HCT116 (cell line): ENCODE measurements around the gene PGS1. TPM values are rescaled to one million over a fixed set of nuclear protein-coding genes. Genes with fewer than 3 reads are reported as not detected.

Experiments used
- ATAC-seq: fragments of 200-7000 bp; cut with Tn5 transposase; 2 replicates; pipeline ENCODE4 v1.9.1; 2020; ENCODE audit warnings: mild to moderate bottlenecking, moderate library complexity
- BruUV-seq: library from RNA; stranded (reverse); fragments of 400-500 nt; replicated peaks from 2 replicates; lab custom pipeline; 2021; lab: Mats Ljungman, UMichigan
- CTCF ChIA-PET: fragments of 300-600 bp; sonication (Branson Sonifier 250); formaldehyde crosslinking; loops from one replicate; lab custom pipeline; 2021; ENCODE audit warnings: antibody characterized with exemption; lab: Charles Lee
- POLR2A ChIA-PET: fragments of 300-600, 350-600 bp; sonication (Branson Sonifier 250); formaldehyde crosslinking; loops from one replicate; lab custom pipeline; 2021; ENCODE audit warnings: antibody characterized with exemption; lab: Charles Lee
- RAD21 ChIA-PET, 2 experiments: fragments of 300-600 bp; sonication (Branson Sonifier 250); formaldehyde crosslinking; loops; one replicate each; lab custom pipeline; 2023; ENCODE audit warnings: low total read pairs in 2 of 2; ENCODE audit not compliant: uncharacterized antibody in 2 of 2, unreplicated experiment in 2 of 2, low non-redundant PET in 1 of 2; lab: Charles Lee
- DNase-seq: peaks from one replicate; pipeline ENCODE4 v3.0.0-alpha.2; 2010; ENCODE audit warnings: low read depth, low spot score
- H2AFZ ChIP-seq: fragments of 200-600 bp; shearing (Covaris generic), sonication (generic); 2 replicates; pipeline ENCODE4 v1.6.1; 2017; ENCODE audit warnings: low read depth, mixed run types, mixed read lengths, antibody characterized with exemption, low read length; ENCODE audit not compliant: poor library complexity, severe bottlenecking
- H3K27ac ChIP-seq: 2 replicates; pipeline ENCODE4 v1.5.1; 2012; ENCODE audit warnings: low read depth, low read length
- H3K27me3 ChIP-seq: fragments of 200-600 bp; sonication (generic); 2 replicates; pipeline ENCODE4 v1.6.1; 2016; ENCODE audit warnings: mixed run types, low read length, mixed read lengths; ENCODE audit not compliant: insufficient read depth
- H3K36me3 ChIP-seq, 2 experiments: fragments of 200-500 bp in 1 of 2; fragments of 200-600 bp in 1 of 2; sonication (Bioruptor generic) in 1 of 2; sonication (generic) in 1 of 2; 2 replicates each; pipeline versions ENCODE4 v1.5.1 to v1.6.1; 2014 to 2016; ENCODE audit warnings: low read length in 2 of 2, inconsistent platforms in 1 of 2, mixed read lengths in 1 of 2, mixed run types in 1 of 2; ENCODE audit not compliant: insufficient read depth in 2 of 2, control insufficient read depth in 1 of 2
- H3K4me1 ChIP-seq, 2 experiments: fragments of 200-600 bp in 1 of 2; sonication (generic) in 1 of 2; 2 replicates each; pipeline versions ENCODE4 v1.5.1 to v1.6.1; 2012 to 2017; ENCODE audit warnings: low read length in 2 of 2, inconsistent platforms in 1 of 2, mild to moderate bottlenecking in 1 of 2, mixed read lengths in 1 of 2, mixed run types in 1 of 2, moderate library complexity in 1 of 2; ENCODE audit not compliant: insufficient read depth in 2 of 2, control insufficient read depth in 1 of 2
- H3K4me2 ChIP-seq: fragments of 200-600 bp; sonication (generic); 2 replicates; pipeline ENCODE4 v1.6.1; 2017; ENCODE audit warnings: mixed run types, low read length, mixed read lengths
- H3K4me3 ChIP-seq, 2 experiments: fragments of 200-600 bp in 1 of 2; sonication (generic) in 1 of 2; replicated peaks in 1 of 2; 2 replicates each; pipeline ENCODE4 v1.5.1; 2011 to 2016; ENCODE audit warnings: low read length in 2 of 2, control low read depth in 1 of 2, low read depth in 1 of 2, mild to moderate bottlenecking in 1 of 2, mixed read lengths in 1 of 2, mixed run types in 1 of 2
- H3K79me2 ChIP-seq: fragments of 200-600 bp; sonication (generic); 2 replicates; pipeline ENCODE4 v1.6.1; 2017; ENCODE audit warnings: mild to moderate bottlenecking, mixed run types, low read length, moderate library complexity, mixed read lengths; ENCODE audit not compliant: insufficient read depth
- H3K9ac ChIP-seq: fragments of 200-600 bp; sonication (generic); 2 replicates; pipeline ENCODE4 v1.6.1; 2016; ENCODE audit warnings: low read length, mixed read lengths
- H3K9me2 ChIP-seq: fragments of 200-600 bp; sonication (generic), shearing (Covaris generic); 2 replicates; pipeline ENCODE4 v1.6.1; 2017; ENCODE audit warnings: mixed run types, mild to moderate bottlenecking, moderate library complexity; ENCODE audit not compliant: insufficient read depth
- H3K9me3 ChIP-seq, 2 experiments: fragments of 200-500 bp in 1 of 2; fragments of 200-600 bp in 1 of 2; sonication (Bioruptor generic) in 1 of 2; sonication (generic) in 1 of 2; 2 replicates each; pipeline ENCODE4 v1.6.1; 2014 to 2017; ENCODE audit warnings: low read length in 2 of 2, mixed read lengths in 2 of 2, inconsistent platforms in 1 of 2, low read depth in 1 of 2, mild to moderate bottlenecking in 1 of 2, mixed run types in 1 of 2, moderate library complexity in 1 of 2; ENCODE audit not compliant: control insufficient read depth in 1 of 2, insufficient read depth in 1 of 2
- H4K20me1 ChIP-seq: fragments of 200-600 bp; sonication (generic), shearing (Covaris generic); 2 replicates; pipeline ENCODE4 v1.6.1; 2017; ENCODE audit warnings: mixed run types, mild to moderate bottlenecking, moderate library complexity; ENCODE audit not compliant: insufficient read depth
- CBX3 ChIP-seq: IDR thresholded peaks from 2 replicates; pipeline ENCODE4 v1.6.1; 2012; ENCODE audit warnings: low read depth
- CEBPB ChIP-seq: IDR thresholded peaks from 2 replicates; pipeline ENCODE4 v1.6.1; 2012; ENCODE audit warnings: low read depth
- EGR1 ChIP-seq: IDR thresholded peaks from 2 replicates; pipeline ENCODE4 v1.6.1; 2012; ENCODE audit warnings: low read depth
- EZH2 ChIP-seq: fragments of 200-600 bp; sonication (generic); IDR thresholded peaks from 2 replicates; pipeline ENCODE4 v1.6.1; 2017; ENCODE audit warnings: antibody characterized with exemption, mixed run types
- EZH2phosphoT487 ChIP-seq: fragments of 200-600 bp; IDR thresholded peaks from 2 replicates; pipeline ENCODE4 v1.6.1; 2018; ENCODE audit warnings: antibody characterized with exemption, borderline replicate concordance
- FOSL1 ChIP-seq: IDR thresholded peaks from 2 replicates; pipeline ENCODE4 v1.6.1; 2012; ENCODE audit warnings: low read depth
- JUND ChIP-seq: IDR thresholded peaks from 2 replicates; pipeline ENCODE4 v1.6.1; 2012
- POLR2A ChIP-seq: IDR thresholded peaks from 2 replicates; pipeline ENCODE4 v1.7.0; 2011; ENCODE audit warnings: borderline replicate concordance; ENCODE audit not compliant: insufficient read depth, insufficient read length; ENCODE audit errors: extremely low read depth
- POLR2AphosphoS5 ChIP-seq: IDR thresholded peaks from 2 replicates; pipeline ENCODE4 v1.6.1; 2011; ENCODE audit warnings: mild to moderate bottlenecking, low read depth, low read length, moderate library complexity
- RAD21 ChIP-seq: IDR thresholded peaks from 2 replicates; pipeline ENCODE4 v1.6.1; 2012; ENCODE audit warnings: low read depth, mild to moderate bottlenecking
- SP1 ChIP-seq: IDR thresholded peaks from 2 replicates; pipeline ENCODE4 v1.6.1; 2012; ENCODE audit warnings: low read depth
- TCF7L2 ChIP-seq: IDR thresholded peaks from 2 replicates; pipeline ENCODE4 v1.7.0; 2011; ENCODE audit warnings: borderline replicate concordance, inconsistent platforms; ENCODE audit not compliant: insufficient read depth, insufficient read length; ENCODE audit errors: extremely low read depth
- YY1 ChIP-seq: IDR thresholded peaks from 2 replicates; pipeline ENCODE4 v1.6.1; 2011; ENCODE audit warnings: low read length, low read depth, moderate library complexity, mild to moderate bottlenecking; ENCODE audit not compliant: insufficient replicate concordance; ENCODE audit errors: extremely low read depth
- ZFX ChIP-seq: fragments of 450-650 bp; IDR thresholded peaks from 2 replicates; pipeline ENCODE4 v1.6.1; 2017
- ZNF274 ChIP-seq: fragments of 200-500 bp; sonication (Bioruptor generic); IDR thresholded peaks from 2 replicates; pipeline ENCODE4 v1.6.1; 2014; ENCODE audit warnings: mild to moderate bottlenecking, low read depth, low read length, inconsistent platforms
- intact Hi-C: fragments of 100-400 bp; cut with micrococcal nuclease; formaldehyde crosslinking; loops from 2 replicates; pipeline ENCODE4 v1.10.0; 2022
- total RNA-seq: library from RNA; stranded (reverse); gene quantifications from one replicate; pipeline ENCODE4 v1.2.1, GENCODE V29; 2021; ENCODE audit not compliant: unreplicated experiment
- TF ChIP-seq, protein P1 (sequence below): IDR thresholded peaks from 2 replicates; pipeline ENCODE4 v1.6.1; 2012; ENCODE audit warnings: low read depth
- TF ChIP-seq, protein P2 (sequence below): IDR thresholded peaks from 2 replicates; pipeline ENCODE4 v1.6.1; 2012
- TF ChIP-seq, protein P3 (sequence below), 3 experiments: fragments of 200-600 bp in 1 of 3; sonication (generic) in 1 of 3; IDR thresholded peaks in 2 of 3; conservative IDR thresholded peaks in 1 of 3; 2 replicates each; pipeline ENCODE4 v1.5.1; 2012 to 2017; ENCODE audit warnings: low read depth in 2 of 3, low read length in 2 of 3, antibody characterized with exemption in 1 of 3, borderline replicate concordance in 1 of 3, control low read depth in 1 of 3, mild to moderate bottlenecking in 1 of 3, mixed read lengths in 1 of 3, mixed run types in 1 of 3, moderate library complexity in 1 of 3; ENCODE audit not compliant: insufficient read depth in 1 of 3
- TF ChIP-seq, protein P4 (sequence below): IDR thresholded peaks from 2 replicates; pipeline ENCODE4 v1.6.1; 2011; ENCODE audit warnings: mild to moderate bottlenecking, low read length, moderate library complexity; ENCODE audit not compliant: insufficient replicate concordance; ENCODE audit errors: extremely low read depth
- TF ChIP-seq, protein P5 (sequence below): IDR thresholded peaks from 2 replicates; pipeline ENCODE4 v1.6.1; 2012

The PGS1 gene
- total RNA-seq, 1 experiment from 2014 or later: 44.4 TPM

DNA sequence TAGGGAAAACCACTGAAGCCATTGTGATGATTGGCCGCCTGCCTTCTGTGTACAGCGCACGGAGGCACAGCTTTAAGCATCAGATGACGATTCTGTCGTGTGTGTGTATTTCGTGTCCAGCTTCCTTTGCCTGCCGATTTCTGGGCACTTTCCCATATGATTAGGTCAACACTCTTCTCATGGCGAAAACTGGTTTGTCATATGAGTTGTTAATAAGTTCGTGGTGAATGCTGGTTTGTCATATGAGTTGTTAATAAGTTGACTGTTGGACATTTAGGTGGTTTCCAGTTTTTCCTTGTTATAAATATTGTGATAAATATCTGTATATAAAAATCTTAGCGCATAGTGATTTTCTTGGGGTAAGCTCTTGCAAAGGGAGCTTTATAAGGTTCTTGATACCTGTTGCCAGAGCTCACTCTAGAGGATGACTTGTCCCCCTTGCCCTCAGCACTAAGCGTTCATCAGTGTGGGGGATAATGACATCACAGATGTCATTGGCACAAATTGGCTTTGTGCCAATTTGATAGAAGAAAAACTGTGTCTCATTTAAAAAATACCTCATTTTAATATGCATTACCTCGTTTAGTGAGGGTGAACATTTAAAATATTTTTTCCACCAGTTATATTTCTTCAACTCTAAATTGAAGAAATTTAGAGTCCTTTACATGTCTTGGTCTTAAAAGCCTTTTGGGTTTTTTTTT, 40.0 kb downstream of the PGS1 start:
- no peak overlapping the region for H3K4me3 ChIP-seq
- no TSS peak for BruUV-seq
- peaks cover 6% of the 10 kb centered on the region; the same call in 1 of the 2 replicates for H4K20me1 ChIP-seq
- ChIA-PET CTCF (interaction anchor here (1.8 to 2.6 kb wide), 3 partner anchors 57 to 288 kb away, joined by 3 to 15 read pairs (median 8); no protein-coding TSS in a partner anchor), POLR2A (no interaction called here), RAD21 (no interaction called here)
- no peak overlapping the region for H2AFZ ChIP-seq
- no peak overlapping the region for H3K4me2 ChIP-seq
- peaks cover 22 to 31% of the 10 kb centered on the region in 2 experiments; a peak in 3 of 4 replicates for H3K36me3 ChIP-seq
- H3K27me3 ChIP-seq: no peaks in the 10 kb centered on the region
- no peak for DNase-seq
- TF ChIP-seq POLR2AphosphoS5 (no peak), FOSL1 (no peak), TCF7L2 (no peak), JUND (no peak), EZH2 (no peak), CBX3 (no peak), YY1 (no peak), POLR2A (no peak), ZNF274 (no peak), ZFX (no peak), EZH2phosphoT487 (no peak), CEBPB (no peak), EGR1 (no peak), RAD21 (no peak), SP1 (no peak)
- TF ChIP-seq, protein P1, sequence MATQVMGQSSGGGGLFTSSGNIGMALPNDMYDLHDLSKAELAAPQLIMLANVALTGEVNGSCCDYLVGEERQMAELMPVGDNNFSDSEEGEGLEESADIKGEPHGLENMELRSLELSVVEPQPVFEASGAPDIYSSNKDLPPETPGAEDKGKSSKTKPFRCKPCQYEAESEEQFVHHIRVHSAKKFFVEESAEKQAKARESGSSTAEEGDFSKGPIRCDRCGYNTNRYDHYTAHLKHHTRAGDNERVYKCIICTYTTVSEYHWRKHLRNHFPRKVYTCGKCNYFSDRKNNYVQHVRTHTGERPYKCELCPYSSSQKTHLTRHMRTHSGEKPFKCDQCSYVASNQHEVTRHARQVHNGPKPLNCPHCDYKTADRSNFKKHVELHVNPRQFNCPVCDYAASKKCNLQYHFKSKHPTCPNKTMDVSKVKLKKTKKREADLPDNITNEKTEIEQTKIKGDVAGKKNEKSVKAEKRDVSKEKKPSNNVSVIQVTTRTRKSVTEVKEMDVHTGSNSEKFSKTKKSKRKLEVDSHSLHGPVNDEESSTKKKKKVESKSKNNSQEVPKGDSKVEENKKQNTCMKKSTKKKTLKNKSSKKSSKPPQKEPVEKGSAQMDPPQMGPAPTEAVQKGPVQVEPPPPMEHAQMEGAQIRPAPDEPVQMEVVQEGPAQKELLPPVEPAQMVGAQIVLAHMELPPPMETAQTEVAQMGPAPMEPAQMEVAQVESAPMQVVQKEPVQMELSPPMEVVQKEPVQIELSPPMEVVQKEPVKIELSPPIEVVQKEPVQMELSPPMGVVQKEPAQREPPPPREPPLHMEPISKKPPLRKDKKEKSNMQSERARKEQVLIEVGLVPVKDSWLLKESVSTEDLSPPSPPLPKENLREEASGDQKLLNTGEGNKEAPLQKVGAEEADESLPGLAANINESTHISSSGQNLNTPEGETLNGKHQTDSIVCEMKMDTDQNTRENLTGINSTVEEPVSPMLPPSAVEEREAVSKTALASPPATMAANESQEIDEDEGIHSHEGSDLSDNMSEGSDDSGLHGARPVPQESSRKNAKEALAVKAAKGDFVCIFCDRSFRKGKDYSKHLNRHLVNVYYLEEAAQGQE: no peak
- TF ChIP-seq, protein P2, sequence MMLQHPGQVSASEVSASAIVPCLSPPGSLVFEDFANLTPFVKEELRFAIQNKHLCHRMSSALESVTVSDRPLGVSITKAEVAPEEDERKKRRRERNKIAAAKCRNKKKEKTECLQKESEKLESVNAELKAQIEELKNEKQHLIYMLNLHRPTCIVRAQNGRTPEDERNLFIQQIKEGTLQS: no peak
- TF ChIP-seq, protein P3, sequence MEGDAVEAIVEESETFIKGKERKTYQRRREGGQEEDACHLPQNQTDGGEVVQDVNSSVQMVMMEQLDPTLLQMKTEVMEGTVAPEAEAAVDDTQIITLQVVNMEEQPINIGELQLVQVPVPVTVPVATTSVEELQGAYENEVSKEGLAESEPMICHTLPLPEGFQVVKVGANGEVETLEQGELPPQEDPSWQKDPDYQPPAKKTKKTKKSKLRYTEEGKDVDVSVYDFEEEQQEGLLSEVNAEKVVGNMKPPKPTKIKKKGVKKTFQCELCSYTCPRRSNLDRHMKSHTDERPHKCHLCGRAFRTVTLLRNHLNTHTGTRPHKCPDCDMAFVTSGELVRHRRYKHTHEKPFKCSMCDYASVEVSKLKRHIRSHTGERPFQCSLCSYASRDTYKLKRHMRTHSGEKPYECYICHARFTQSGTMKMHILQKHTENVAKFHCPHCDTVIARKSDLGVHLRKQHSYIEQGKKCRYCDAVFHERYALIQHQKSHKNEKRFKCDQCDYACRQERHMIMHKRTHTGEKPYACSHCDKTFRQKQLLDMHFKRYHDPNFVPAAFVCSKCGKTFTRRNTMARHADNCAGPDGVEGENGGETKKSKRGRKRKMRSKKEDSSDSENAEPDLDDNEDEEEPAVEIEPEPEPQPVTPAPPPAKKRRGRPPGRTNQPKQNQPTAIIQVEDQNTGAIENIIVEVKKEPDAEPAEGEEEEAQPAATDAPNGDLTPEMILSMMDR (IDR thresholded peaks at IDR 0.05 in 2 of 3, conservative IDR thresholded peaks at IDR 0.05 in 1 of 3; ENCODE audit: borderline replicate concordance in 1 of 3, insufficient read depth in 1 of 3, low read depth in 2 of 3, low read length in 2 of 3): no peak
- TF ChIP-seq, protein P4, sequence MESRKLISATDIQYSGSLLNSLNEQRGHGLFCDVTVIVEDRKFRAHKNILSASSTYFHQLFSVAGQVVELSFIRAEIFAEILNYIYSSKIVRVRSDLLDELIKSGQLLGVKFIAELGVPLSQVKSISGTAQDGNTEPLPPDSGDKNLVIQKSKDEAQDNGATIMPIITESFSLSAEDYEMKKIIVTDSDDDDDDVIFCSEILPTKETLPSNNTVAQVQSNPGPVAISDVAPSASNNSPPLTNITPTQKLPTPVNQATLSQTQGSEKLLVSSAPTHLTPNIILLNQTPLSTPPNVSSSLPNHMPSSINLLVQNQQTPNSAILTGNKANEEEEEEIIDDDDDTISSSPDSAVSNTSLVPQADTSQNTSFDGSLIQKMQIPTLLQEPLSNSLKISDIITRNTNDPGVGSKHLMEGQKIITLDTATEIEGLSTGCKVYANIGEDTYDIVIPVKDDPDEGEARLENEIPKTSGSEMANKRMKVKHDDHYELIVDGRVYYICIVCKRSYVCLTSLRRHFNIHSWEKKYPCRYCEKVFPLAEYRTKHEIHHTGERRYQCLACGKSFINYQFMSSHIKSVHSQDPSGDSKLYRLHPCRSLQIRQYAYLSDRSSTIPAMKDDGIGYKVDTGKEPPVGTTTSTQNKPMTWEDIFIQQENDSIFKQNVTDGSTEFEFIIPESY: no peak
- TF ChIP-seq, protein P5, sequence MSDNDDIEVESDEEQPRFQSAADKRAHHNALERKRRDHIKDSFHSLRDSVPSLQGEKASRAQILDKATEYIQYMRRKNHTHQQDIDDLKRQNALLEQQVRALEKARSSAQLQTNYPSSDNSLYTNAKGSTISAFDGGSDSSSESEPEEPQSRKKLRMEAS: no peak
- H3K9me2 ChIP-seq: no peaks in the 10 kb centered on the region
- ATAC-seq: no peak
- no peaks in the 10 kb centered on the region for H3K4me1 ChIP-seq
- H3K79me2 ChIP-seq: peaks cover 36% of the 10 kb centered on the region
- intact Hi-C loops: no loop called here
- no peak overlapping the region for H3K27ac ChIP-seq
- no peaks in the 10 kb centered on the region for H3K9me3 ChIP-seq
- no peak overlapping the region for H3K9ac ChIP-seq
